Measurements from ENCODE around the gene THPO.

THPO gene

GRCh38 chr3:184377882-184378445 lies at the start of gene THPO:
Gene THPO, minus strand, starts transcription at chr3:184378207. Its CDS starts 1,948 bp downstream, at chr3:184376259.
- no peak for DNase-seq

DNA sequence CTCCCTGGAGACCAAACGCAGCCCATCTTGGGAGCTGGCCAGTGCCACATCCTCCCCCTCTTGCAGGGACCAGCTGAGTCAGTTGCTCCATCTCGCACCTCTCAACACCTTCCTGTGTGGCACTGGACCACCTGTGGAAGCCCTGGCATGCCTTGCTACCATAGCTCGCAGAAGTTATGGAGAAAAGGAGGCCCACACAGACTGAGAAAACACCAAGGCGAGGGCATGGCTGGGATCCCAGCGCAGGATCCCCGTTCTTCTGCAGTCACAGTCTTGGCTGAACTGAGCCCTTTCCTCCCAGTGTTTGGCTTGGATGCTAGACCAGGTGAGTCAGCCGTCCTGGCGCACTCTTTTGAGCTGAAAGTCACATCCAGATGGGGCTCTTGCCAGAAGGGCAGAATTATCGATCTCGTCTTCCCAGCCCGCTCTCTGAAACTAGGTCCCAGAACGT lies 48.7 kb upstream of the THPO start:
- no peak for DNase-seq

- DNase-seq, result no peak
Measured at GRCh38 chr3:184423561-184423960, 45.6 kb upstream of the THPO start.

DNA sequence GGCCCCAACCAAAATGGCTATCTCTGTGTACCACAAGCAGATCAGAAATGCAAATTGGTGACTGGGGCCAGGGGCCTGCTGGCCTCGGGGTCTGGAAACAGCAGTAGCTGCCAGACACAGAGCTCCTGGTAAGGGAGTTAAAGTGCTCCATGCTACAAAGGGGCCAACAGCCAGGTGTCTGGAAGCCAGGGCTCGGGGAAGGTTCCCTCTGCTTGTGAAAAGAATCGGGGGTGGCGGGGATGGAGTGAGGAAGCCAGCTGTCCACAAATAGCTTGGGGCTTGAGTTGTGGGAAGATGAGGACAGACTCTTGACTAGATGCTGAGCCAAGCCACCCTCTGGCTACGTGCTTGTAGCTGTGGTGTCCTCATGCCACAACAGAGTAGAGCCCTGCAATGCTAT lies 41.2 kb upstream of the THPO start:
- no peak for DNase-seq

DNA sequence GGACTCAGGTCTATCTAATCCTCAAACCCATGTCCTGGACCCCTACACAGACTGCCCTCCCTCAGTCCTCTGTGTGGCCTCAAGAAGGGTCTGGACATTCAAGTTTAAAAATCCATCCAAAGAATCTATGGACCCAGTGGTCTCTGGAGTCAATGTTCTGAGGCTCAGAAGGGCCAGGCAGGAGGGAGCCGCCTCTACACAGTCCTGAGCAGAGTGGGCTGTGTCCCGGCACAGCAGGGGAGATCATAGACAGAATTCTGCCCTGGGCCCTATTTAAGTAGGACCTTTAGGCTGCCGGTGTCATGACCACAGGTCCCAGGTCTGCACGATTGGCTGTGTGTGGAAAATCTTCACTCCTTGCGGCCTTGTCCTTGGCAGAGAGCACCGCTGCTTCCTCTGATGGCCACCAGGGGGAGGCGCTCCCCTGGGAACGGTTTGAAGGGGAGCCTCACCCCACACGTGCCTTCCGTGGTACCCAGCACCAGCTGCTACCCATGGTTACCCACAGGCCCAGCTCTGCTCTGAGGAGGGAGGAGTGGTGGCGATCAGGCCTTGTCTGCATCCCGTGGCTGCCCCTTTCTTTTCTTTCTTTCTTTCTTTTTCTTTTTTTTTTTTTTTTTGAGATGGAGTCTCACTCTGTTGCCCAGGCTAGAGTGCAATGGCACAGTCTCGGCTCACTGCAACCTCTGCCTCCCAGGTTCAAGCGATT lies 39.8 kb upstream of the THPO start:
- peak; percentile 83 for DNase-seq

DNA sequence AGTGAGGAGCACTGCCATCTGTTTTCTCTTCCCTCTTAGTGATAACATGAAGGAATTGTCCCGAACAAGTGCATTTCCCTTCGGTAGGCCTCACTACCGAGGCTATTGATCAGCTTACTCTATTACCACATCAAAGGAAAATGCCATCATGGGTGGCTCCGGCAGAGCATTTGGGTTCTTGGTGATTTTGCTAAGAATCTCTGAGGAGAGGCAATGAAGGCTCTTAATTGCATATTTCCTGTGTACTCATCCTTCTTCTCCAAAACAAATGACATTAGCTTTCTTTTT lies 37.1 kb upstream of the THPO start:
- DNase-seq, result no peak

DNA sequence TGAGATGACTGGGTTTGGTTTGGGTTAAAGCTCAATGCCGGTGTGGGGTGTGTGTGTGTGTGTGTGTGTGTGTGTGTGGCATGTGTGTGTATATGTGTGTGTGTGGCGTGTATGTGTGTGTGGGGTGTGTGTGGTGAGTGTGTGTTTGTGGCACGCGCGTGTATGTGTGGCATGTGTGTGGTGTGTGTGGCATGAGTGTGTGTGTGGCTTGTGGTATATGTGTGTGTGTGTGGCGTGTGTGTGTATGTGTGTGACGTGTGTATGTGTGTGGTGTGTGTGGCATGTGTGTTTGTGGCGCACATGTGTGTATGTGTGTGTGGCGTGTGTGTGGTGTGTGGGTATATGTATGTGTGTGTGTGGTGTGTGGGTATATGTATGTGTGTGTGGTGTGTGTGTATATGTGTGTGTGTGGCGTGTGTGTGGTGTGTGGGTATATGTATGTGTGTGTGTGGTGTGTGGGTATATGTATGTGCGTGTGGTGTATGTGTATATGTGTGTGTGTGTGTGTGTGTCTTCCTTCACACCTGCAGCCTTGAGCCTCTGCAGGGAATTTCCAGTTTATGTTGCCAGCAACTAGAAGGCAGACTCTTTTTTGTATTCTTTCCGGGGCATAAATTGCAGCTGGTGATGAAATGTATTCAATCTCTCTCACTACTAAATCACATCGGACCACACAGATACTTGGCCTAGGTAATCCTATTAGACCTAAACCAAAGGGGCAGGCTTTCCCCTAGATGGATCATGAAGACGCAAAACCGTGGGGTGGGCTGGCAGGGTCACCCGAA lies 36.6 kb upstream of the THPO start:
- DNase-seq, result no peak

DNA sequence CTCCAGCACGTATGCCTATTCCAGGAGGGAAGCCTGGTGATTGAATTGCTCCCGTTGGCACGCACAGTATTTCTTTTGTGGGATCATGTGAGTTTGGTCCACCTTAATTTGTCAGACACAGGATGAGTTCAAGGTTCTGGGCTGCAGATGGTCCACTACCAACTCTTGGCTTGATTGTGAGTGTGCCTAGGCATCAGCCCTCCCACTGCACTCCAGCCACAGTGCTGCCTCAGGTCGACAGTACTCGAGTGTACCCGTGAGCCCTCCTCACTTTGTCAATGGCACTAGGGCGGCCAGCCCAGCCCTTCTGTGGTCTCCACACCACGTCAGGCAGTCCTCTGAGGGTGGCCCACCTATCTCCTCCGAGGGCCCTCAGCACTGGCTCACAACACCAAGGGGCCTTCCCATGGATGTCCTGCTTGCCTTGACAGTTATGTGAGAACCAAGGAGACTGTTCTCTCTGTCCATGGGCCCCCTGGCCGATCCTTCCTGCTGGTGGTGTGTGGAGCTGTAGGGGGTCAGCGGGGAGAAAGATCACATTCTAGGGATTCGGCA lies 32.0 kb upstream of the THPO start:
- no peak for DNase-seq

DNA sequence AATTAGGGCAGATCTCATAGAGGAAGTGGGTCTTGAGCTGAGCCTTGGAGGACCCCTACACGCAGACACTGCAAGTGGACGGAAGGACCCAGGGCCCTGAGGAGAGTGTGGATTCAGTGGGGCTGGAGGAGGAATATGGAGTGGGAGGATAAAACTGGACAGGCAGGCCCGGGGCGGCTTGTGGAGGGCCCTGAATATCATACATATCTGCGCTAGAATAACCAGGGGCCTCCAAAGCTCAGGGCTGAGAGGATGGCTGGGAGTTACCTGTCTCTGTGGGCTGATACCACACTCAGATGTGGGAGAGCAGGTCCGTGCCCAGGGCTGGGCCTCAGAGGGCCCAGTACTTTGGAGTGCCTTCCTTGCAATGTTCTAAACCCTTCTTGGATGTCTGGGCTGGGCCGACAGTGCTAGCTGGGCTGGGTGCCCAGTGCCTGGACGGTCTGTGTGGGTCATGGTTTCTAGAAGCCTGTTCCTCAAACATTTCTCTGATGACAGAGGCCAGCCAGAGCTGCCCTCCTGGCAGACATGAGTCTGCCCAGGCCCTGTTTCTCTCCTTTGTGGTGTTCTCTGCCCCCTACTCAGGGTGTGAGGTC lies 31.4 kb upstream of the THPO start:
- no peak for DNase-seq

GRCh38 chr3:184405075-184406030 lies 27.3 kb upstream of the THPO start:
- DNase-seq, result no peak

GRCh38 chr3:184399410-184399809 lies 21.4 kb upstream of the THPO start:
- no peak for DNase-seq

GRCh38 chr3:184395320-184395660 lies 17.3 kb upstream of the THPO start:
- DNase-seq, result no peak

DNA sequence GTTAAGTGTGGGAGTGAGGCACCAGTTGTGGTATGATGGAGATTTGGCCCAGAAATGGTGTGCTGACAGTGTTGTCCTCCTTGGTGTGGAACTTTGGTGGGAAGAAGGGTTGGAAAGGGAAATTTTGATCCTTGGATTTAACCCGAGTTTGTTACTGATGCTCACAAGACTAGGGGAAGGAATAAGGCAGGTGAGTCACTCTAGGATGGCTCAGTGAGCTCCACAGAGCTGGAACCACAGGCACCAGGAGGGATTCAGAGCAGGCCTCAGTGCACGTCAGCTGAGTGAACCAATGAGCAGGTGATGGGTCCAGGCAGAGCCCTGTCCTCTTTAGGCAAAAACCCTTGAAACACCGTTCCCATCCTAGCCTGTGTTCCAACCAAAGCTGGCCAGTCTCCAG lies 13.3 kb upstream of the THPO start:
- no peak for DNase-seq

DNA sequence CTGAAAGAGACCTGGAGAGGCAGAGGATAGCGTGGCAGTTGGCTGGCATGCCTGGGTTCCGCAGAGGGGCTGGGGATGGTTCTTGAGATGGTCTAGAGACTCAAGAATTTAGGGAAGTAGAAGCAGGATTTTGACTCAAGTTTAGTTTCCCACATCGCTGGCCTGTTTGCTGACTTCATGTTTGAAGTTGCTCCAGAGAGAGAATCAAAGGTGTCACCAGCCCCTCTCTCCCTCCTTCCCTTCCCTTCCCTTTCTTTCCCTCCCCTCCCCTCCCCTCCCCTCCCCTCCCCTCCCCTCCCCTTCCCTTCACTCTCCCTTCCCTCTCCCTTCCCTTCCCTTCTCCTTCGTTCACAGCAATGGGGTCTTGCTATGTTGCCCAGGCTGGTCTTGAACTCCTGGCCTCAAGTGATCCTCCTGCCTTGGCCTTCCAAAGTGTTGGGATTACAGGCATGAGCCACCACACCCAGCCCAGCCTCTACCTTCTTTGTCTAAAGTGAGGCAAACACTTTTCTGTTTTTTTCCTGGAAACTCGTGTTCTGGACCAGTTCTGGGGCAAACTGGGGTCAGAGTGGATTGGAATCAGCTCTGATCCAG lies 12.0 kb upstream of the THPO start:
- no peak for DNase-seq

GRCh38 chr3:184389384-184389783 lies 11.4 kb upstream of the THPO start:
- DNase-seq, result no peak

DNA sequence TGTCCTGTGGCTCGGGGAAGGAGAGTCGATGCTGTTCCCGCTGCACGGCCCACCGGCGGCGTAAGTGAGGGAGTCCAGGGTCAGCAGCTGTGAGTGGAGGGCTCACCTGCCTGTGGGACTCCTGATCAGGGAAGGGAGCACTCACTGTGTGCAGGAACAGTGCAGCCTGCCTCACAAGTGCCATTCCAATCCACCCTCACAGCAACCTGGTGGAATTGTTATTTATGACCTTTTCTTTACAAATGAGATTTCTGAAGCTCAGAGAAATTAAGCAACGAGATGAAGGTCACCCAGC lies 10.9 kb upstream of the THPO start:
- DNase-seq, result no peak

- no peak for DNase-seq
Measured at GRCh38 chr3:184388164-184388935, 10.3 kb upstream of the THPO start.

DNA sequence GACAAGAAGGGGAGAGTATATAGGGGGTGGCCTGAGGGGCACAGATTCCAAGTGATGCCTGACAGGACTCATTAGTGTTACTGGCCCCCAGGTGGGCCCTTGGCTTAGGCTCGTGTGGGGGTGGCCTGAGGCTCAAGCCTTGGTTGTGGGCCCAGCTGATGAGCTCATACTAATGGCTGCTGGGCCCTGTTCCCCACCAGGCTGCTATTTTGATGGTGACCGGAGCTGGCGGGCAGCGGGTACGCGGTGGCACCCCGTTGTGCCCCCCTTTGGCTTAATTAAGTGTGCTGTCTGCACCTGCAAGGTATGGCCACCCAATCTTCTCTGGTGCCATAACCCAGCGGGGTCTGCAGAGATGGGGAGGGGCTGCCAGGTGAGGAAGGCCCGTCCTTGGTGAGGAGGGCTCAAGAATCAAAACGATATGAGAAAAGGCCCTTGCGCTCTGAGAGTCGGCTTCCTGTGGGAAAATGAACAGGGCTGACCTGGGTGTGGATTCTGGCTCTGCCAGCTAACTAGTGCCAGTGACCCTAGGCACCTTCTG lies 9.2 kb upstream of the THPO start:
- DNase-seq, result no peak

DNA sequence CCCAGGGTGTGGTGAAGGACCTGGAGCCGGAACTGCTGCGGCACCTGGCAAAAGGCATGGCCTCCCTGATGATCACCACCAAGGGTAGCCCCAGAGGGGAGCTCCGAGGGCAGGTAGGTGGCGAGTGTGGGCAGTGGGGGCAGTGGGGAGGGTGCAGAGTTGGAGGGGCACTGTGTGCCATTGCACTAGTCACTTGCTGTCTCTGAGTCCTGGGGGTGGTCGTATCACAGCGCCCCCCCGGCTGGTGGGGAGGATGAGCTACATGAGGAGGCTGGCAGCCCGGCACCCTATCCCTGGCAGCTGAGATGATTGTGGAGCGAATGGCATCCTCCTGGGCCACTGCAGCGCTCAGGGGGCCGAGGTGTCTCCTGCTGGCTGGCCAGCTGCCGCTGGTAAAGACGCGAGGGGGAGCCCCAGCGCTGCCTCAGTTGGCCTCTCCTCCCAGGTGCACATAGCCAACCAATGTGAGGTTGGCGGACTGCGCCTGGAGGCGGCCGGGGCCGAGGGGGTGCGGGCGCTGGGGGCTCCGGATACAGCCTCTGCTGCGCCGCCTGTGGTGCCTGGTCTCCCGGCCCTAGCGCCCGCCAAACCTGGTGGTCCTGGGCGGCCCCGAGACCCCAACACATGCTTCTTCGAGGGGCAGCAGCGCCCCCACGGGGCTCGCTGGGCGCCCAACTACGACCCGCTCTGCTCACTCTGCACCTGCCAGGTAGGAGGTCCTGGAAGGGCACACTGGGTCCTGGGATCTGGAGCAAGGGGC lies 8.2 kb upstream of the THPO start:
- no peak for DNase-seq

DNA sequence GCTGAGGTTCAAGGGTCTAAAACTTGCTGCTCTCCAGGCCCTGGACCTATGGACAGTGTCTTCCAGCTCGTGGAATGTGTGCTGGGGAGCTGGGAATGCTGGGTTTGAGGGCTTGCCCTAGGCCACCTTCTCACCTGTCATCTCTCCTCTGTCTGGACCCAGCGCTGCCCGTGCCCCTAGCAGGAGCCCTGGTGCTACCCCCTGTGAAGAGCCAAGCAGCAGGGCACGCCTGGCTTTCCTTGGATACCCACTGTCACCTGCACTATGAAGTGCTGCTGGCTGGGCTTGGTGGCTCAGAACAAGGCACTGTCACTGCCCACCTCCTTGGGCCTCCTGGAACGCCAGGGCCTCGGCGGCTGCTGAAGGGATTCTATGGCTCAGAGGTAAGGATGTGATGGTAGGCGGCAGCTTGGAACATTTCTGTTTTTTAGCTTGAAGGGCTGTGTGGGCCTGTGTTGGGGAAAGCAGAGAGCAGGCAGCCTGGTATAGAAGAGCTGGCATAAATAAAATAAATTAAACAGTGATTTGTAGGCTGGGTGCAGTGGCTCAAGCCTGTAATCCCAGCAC lies 6.9 kb upstream of the THPO start:
- no peak for DNase-seq

All from activated CD8-positive, alpha-beta memory T cell treated with anti-CD3 and anti-CD28 coated beads for 24 hours (primary cell).